ENCODE measurements around the gene UNC45B. TPM values are rescaled to one million over a fixed set of nuclear protein-coding genes. Genes with fewer than 3 reads are reported as not detected.
A peak's percentile ranks its signal among the peaks of the same experiment; 100 is the strongest.

The UNC45B gene
- total and polyA plus RNA-seq, 11 donors, result 49.1 to 305 (median 204) TPM

- no peak overlapping the region for H3K4me3 ChIP-seq
- TF ChIP-seq CTCF (IDR thresholded peaks at IDR 0.05) (no peak), POLR2A (IDR thresholded peaks at IDR 0.05) (no peak)
- ATAC-seq, result no peak
- WGBS, 4 donors, result 42 to 68% (median 55%) methylated on average over 2 of the region's 2 CpGs
- no peak for DNase-seq
- H3K9me3 ChIP-seq, result no peaks in the 10 kb centered on the region
- no peak overlapping the region for H3K27ac ChIP-seq
- H3K27me3 ChIP-seq, result no peaks in the 10 kb centered on the region
- H3K4me1 ChIP-seq, result peaks cover 0 to 7% (median 0%) of the 10 kb centered on the region in 12 donors
- intact Hi-C loops (cut with DNase I), result no loop called here
- H3K36me3 ChIP-seq, result no peaks in the 10 kb centered on the region
Measured at GRCh38 chr17:35235917-35236316, 88.3 kb downstream of the UNC45B start.

- no peaks in the 10 kb centered on the region for H3K9me3 ChIP-seq
- no peak overlapping the region for H3K27ac ChIP-seq
- ATAC-seq, result no peak
- no peaks in the 10 kb centered on the region for H3K36me3 ChIP-seq
- peaks cover 0 to 16% (median 4%) of the 10 kb centered on the region in 12 donors for H3K4me1 ChIP-seq
- WGBS, 4 donors, result 79 to 87% (median 79%) methylated on average over 5 of the region's 5 CpGs
- DNase-seq, result no peak
- intact Hi-C loops (cut with DNase I), result no loop called here
- no peak overlapping the region for H3K4me3 ChIP-seq
- H3K27me3 ChIP-seq, result no peaks in the 10 kb centered on the region
- TF ChIP-seq POLR2A (IDR thresholded peaks at IDR 0.05), result no peak
- no peak for TF ChIP-seq CTCF (IDR thresholded peaks at IDR 0.05)
Measured at GRCh38 chr17:35236821-35237220, 89.2 kb downstream of the UNC45B start.

- H3K36me3 ChIP-seq, result no peaks in the 10 kb centered on the region
- H3K4me3 ChIP-seq, result peak overlapping the region in 1 of 12 donors; percentile 13
- no peak for DNase-seq
- no peaks in the 10 kb centered on the region for H3K27me3 ChIP-seq
- no peak for ATAC-seq
- no peak for TF ChIP-seq CTCF (IDR thresholded peaks at IDR 0.05)
- no peak for TF ChIP-seq POLR2A (IDR thresholded peaks at IDR 0.05)
- H3K9me3 ChIP-seq, result no peaks in the 10 kb centered on the region
- H3K4me1 ChIP-seq, result peaks cover 0 to 19% (median 7%) of the 10 kb centered on the region in 12 donors
- H3K27ac ChIP-seq, result peak overlapping the region in 1 of 12 donors; percentile 96
- intact Hi-C loops (cut with DNase I), result no loop called here
- WGBS, 4 donors, result 72 to 80% (median 75%) methylated on average over 2 of the region's 2 CpGs
Measured at GRCh38 chr17:35238821-35239220, 91.2 kb downstream of the UNC45B start.

Other genes with a start within 250 kb of the UNC45B start
- gene CCT6B, start 186.4 kb upstream of the UNC45B start, total RNA-seq, result 1 to 10 TPM in 7 of 9 donors, under 1 TPM in 2; 0.75 to 2.5 (median 1.9) TPM
- gene CCT6B, start 186.4 kb upstream of the UNC45B start, polyA plus RNA-seq, result under 1 TPM; 0.82 to 0.88 TPM
- gene ZNF830, start 186.3 kb upstream of the UNC45B start, total RNA-seq, result 10 to 100 TPM in 1 of 9 donors, 1 to 10 TPM in 8; 5.7 to 10.1 (median 7.9) TPM
- 1 to 10 TPM; 5.4 to 8.4 TPM for gene ZNF830, start 186.3 kb upstream of the UNC45B start, polyA plus RNA-seq
- gene LIG3, start 167.3 kb upstream of the UNC45B start, total RNA-seq, result 10 to 100 TPM; 17.1 to 27.0 (median 21.1) TPM
- 10 to 100 TPM in 1 of 2 donors, 1 to 10 TPM in 1; 4.0 to 15.4 TPM for gene LIG3, start 167.3 kb upstream of the UNC45B start, polyA plus RNA-seq
- gene RFFL, start 84.1 kb upstream of the UNC45B start, total RNA-seq, result 10 to 100 TPM; 10.1 to 21.6 (median 13.5) TPM
- gene RFFL, start 84.1 kb upstream of the UNC45B start, polyA plus RNA-seq, result 1 to 10 TPM; 2.6 to 7.1 TPM
- 1 to 10 TPM; 2.7 to 9.2 (median 5.0) TPM for gene RAD51D, start 28.0 kb upstream of the UNC45B start, total RNA-seq
- gene RAD51D, start 28.0 kb upstream of the UNC45B start, polyA plus RNA-seq, result 1 to 10 TPM; 2.1 to 6.7 TPM
- not detected for gene FNDC8, start 26.2 kb upstream of the UNC45B start, total RNA-seq
- gene FNDC8, start 26.2 kb upstream of the UNC45B start, polyA plus RNA-seq, result not detected
- gene NLE1, start 5.5 kb upstream of the UNC45B start, total RNA-seq, result 1 to 10 TPM; 2.8 to 8.0 (median 4.2) TPM
- gene NLE1, start 5.5 kb upstream of the UNC45B start, polyA plus RNA-seq, result 1 to 10 TPM; 1.8 to 8.5 TPM
- not detected for gene SLC35G3, start 46.6 kb downstream of the UNC45B start, total RNA-seq
- gene SLC35G3, start 46.6 kb downstream of the UNC45B start, polyA plus RNA-seq, result not detected
- 10 to 100 TPM; 12.4 to 41.4 (median 15.0) TPM for gene SLFN5, start 95.3 kb downstream of the UNC45B start, total RNA-seq
- 1 to 10 TPM; 3.0 to 3.8 TPM for gene SLFN5, start 95.3 kb downstream of the UNC45B start, polyA plus RNA-seq
- gene SLFN11, start 225.8 kb downstream of the UNC45B start, total RNA-seq, result 10 to 100 TPM; 15.3 to 46.0 (median 17.5) TPM
- gene SLFN11, start 225.8 kb downstream of the UNC45B start, polyA plus RNA-seq, result 1 to 10 TPM; 6.4 to 7.8 TPM